ENCODE measurements around the gene SHISA6. TPM values are rescaled to one million over a fixed set of nuclear protein-coding genes. Genes with fewer than 3 reads are reported as not detected.

Gene SHISA6
- total and polyA plus RNA-seq, 2 donors (not counting 1 experiment from before 2014, with no cell fraction given) = not detected

DNA sequence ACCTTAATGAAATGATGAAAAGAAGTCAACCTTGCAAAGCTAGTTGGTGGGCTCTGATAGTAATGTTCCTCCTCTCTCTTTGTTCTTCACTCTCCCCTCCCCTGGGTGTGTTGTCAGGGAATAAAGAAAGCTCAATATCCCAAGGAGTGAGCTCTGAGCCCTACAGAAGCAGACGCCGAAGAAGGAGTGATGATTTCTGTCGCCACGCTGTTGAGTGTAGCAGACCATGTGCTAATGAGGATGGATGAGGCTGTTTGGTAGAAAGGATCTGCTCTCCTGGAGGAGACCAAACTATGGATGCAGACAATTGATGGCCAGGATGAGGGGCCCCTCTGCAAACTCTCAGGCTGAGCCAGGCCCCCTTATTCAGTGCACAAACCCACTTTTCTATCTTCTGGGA is 217.3 kb downstream of the SHISA6 start:
- Histone ChIP-seq H3K4me1 (ENCODE audit: control insufficient read depth, extremely low read depth, insufficient read depth, low read length) (no peaks in the 10 kb centered on the region), H3K9ac (ENCODE audit: insufficient read depth, low read length) (no peak overlapping the region), H4K20me1 (ENCODE audit: control insufficient read depth, extremely low read depth, insufficient read depth, low read length) (no peaks in the 10 kb centered on the region), H3K27me3 (ENCODE audit: control insufficient read depth, insufficient read depth, low read length) (no peaks in the 10 kb centered on the region), H3K27ac (ENCODE audit: insufficient read depth, low read length) (no peak overlapping the region), H3K79me2 (ENCODE audit: control insufficient read depth, insufficient read depth, low read length) (no peaks in the 10 kb centered on the region), H3K36me3 (ENCODE audit: control insufficient read depth, insufficient read depth, low read length) (no peaks in the 10 kb centered on the region), H3K4me3 (replicated peaks in 1 of 4; ENCODE audit: control extremely low read depth in 1 of 4, insufficient read depth in 1 of 4, low read depth in 3 of 4, low read length in 4 of 4) (no peak overlapping the region), H3K9me3 (ENCODE audit: control insufficient read depth, insufficient read depth, low read depth, low read length) (no peaks in the 10 kb centered on the region), H3K4me2 (ENCODE audit: extremely low read depth, insufficient read depth, low read length) (no peak overlapping the region), H2AFZ (ENCODE audit: low read length) (no peak overlapping the region)
- no peak for DNase-seq (ENCODE audit: low read depth in 2 of 2)
- no peak for TF ChIP-seq EZH2 (IDR thresholded peaks at IDR 0.05; ENCODE audit: low read length, missing control alignments)
- TF ChIP-seq, protein P1, sequence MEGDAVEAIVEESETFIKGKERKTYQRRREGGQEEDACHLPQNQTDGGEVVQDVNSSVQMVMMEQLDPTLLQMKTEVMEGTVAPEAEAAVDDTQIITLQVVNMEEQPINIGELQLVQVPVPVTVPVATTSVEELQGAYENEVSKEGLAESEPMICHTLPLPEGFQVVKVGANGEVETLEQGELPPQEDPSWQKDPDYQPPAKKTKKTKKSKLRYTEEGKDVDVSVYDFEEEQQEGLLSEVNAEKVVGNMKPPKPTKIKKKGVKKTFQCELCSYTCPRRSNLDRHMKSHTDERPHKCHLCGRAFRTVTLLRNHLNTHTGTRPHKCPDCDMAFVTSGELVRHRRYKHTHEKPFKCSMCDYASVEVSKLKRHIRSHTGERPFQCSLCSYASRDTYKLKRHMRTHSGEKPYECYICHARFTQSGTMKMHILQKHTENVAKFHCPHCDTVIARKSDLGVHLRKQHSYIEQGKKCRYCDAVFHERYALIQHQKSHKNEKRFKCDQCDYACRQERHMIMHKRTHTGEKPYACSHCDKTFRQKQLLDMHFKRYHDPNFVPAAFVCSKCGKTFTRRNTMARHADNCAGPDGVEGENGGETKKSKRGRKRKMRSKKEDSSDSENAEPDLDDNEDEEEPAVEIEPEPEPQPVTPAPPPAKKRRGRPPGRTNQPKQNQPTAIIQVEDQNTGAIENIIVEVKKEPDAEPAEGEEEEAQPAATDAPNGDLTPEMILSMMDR (conservative IDR thresholded peaks at IDR 0.05 in 1 of 2, IDR thresholded peaks at IDR 0.05 in 1 of 2; ENCODE audit: low read depth in 1 of 2, low read length in 2 of 2) = no peak

GRCh38 chr17:11459861-11460331 is 218.9 kb downstream of the SHISA6 start:
- DNase-seq (ENCODE audit: low read depth in 2 of 2) = no peak
- H3K27ac ChIP-seq (ENCODE audit: insufficient read depth, low read length) = no peak overlapping the region
- TF ChIP-seq, protein P1 (conservative IDR thresholded peaks at IDR 0.05 in 1 of 2, IDR thresholded peaks at IDR 0.05 in 1 of 2; ENCODE audit: low read depth in 1 of 2, low read length in 2 of 2) = no peak
- H3K9ac ChIP-seq (ENCODE audit: insufficient read depth, low read length) = no peak overlapping the region
- no peaks in the 10 kb centered on the region for H3K4me1 ChIP-seq (ENCODE audit: control insufficient read depth, extremely low read depth, insufficient read depth, low read length)
- H3K79me2 ChIP-seq (ENCODE audit: control insufficient read depth, insufficient read depth, low read length) = no peaks in the 10 kb centered on the region
- no peak overlapping the region for H2AFZ ChIP-seq (ENCODE audit: low read length)
- H3K4me2 ChIP-seq (ENCODE audit: extremely low read depth, insufficient read depth, low read length) = no peak overlapping the region
- no peaks in the 10 kb centered on the region for H3K27me3 ChIP-seq (ENCODE audit: control insufficient read depth, insufficient read depth, low read length)
- H3K9me3 ChIP-seq (ENCODE audit: control insufficient read depth, insufficient read depth, low read depth, low read length) = no peaks in the 10 kb centered on the region
- H3K36me3 ChIP-seq (ENCODE audit: control insufficient read depth, insufficient read depth, low read length) = no peaks in the 10 kb centered on the region
- H4K20me1 ChIP-seq (ENCODE audit: control insufficient read depth, extremely low read depth, insufficient read depth, low read length) = no peaks in the 10 kb centered on the region
- H3K4me3 ChIP-seq (replicated peaks in 1 of 4; ENCODE audit: control extremely low read depth in 1 of 4, insufficient read depth in 1 of 4, low read depth in 3 of 4, low read length in 4 of 4) = no peak overlapping the region

DNA sequence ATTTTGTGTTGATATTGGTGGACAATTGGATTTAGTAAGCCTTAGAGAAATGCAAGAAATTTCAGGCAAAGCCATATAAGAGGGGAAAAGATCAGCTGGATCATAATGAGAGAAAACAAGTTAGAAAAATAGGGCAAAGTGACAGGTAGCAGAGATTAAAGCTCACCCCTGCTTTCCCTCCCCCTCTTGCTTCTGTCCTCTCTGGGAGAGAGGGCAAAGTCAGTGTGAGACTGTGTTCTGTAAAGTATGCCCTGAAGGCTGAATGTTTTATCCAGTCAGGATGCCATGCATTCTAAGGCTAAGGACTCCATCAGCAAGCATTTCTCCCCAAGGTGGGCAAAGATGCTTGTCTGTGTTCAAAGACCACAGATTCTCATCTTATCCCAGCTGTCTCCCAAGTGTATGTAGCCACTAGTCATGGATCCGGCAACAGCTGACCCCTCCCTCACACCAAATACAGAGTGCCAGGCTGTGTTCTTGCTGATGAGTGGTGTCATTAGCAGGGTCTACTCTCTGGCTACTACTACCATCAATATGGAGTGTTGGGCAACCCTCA is 221.1 kb downstream of the SHISA6 start:
- Histone ChIP-seq H3K9ac (ENCODE audit: insufficient read depth, low read length) (no peak overlapping the region), H2AFZ (ENCODE audit: low read length) (no peak overlapping the region), H3K9me3 (ENCODE audit: control insufficient read depth, insufficient read depth, low read depth, low read length) (no peaks in the 10 kb centered on the region), H3K79me2 (ENCODE audit: control insufficient read depth, insufficient read depth, low read length) (no peaks in the 10 kb centered on the region), H3K27me3 (ENCODE audit: control insufficient read depth, insufficient read depth, low read length) (no peaks in the 10 kb centered on the region), H3K36me3 (ENCODE audit: control insufficient read depth, insufficient read depth, low read length) (no peaks in the 10 kb centered on the region), H3K27ac (ENCODE audit: insufficient read depth, low read length) (no peak overlapping the region), H3K4me3 (replicated peaks in 1 of 4; ENCODE audit: control extremely low read depth in 1 of 4, insufficient read depth in 1 of 4, low read depth in 3 of 4, low read length in 4 of 4) (no peak overlapping the region), H4K20me1 (ENCODE audit: control insufficient read depth, extremely low read depth, insufficient read depth, low read length) (no peaks in the 10 kb centered on the region), H3K4me2 (ENCODE audit: extremely low read depth, insufficient read depth, low read length) (no peak overlapping the region), H3K4me1 (ENCODE audit: control insufficient read depth, extremely low read depth, insufficient read depth, low read length) (no peaks in the 10 kb centered on the region)
- TF ChIP-seq, protein P1 (conservative IDR thresholded peaks at IDR 0.05 in 1 of 2, IDR thresholded peaks at IDR 0.05 in 1 of 2; ENCODE audit: low read depth in 1 of 2, low read length in 2 of 2) = no peak
- no peak for TF ChIP-seq EZH2 (IDR thresholded peaks at IDR 0.05; ENCODE audit: low read length, missing control alignments)
- no peak for DNase-seq (ENCODE audit: low read depth in 2 of 2)

Measured in fibroblast of lung (primary cell).